SK-N-SH treated with all-trans-retinoic acid at 6 μM for 48 hours (cell line): Measurements from ENCODE around the gene FOXK1.

ENCODE experiments used
- CSRNP3 ChIP-seq: fragments of 250-450 bp; sonication (Bioruptor Pico); IDR thresholded peaks from 2 replicates; pipeline ENCODE4 v1.5.1; 2021; ENCODE audit warnings: mild to moderate bottlenecking, moderate library complexity
- PATZ1 ChIP-seq: fragments of 250-450 bp; sonication (Bioruptor Pico); IDR thresholded peaks from 2 replicates; pipeline ENCODE4 v1.8.0; 2020; ENCODE audit warnings: mild to moderate bottlenecking, moderate library complexity, borderline replicate concordance
- PPARA ChIP-seq: fragments of 250-450 bp; sonication (Bioruptor Pico); IDR thresholded peaks from 2 replicates; pipeline ENCODE4 v1.5.0; 2020; ENCODE audit warnings: mild to moderate bottlenecking, borderline replicate concordance
- SNAI2 ChIP-seq: fragments of 250-450 bp; sonication (Bioruptor Pico); IDR thresholded peaks from 2 replicates; pipeline ENCODE4 v1.5.0; 2020; ENCODE audit warnings: mild to moderate bottlenecking, moderate library complexity
- TOX ChIP-seq: fragments of 250-450 bp; sonication (Bioruptor Pico); IDR thresholded peaks from 2 replicates; pipeline ENCODE4 v1.8.0; 2021; ENCODE audit warnings: mild to moderate bottlenecking, moderate library complexity, borderline replicate concordance
- ZFP3 ChIP-seq: fragments of 250-450 bp; sonication (Bioruptor Pico); IDR thresholded peaks from 2 replicates; pipeline ENCODE4 v1.5.0; 2020; ENCODE audit warnings: mild to moderate bottlenecking, moderate library complexity
- ZFP30 ChIP-seq: fragments of 450-650 bp; formaldehyde crosslinking; IDR thresholded peaks from 2 replicates; pipeline ENCODE4 v1.5.0; 2022; ENCODE audit warnings: mild to moderate bottlenecking, moderate library complexity

- TF ChIP-seq ZFP30 (CRISPR knock-in tag) (no peak), SNAI2 (CRISPR knock-in tag) (no peak), PATZ1 (CRISPR knock-in tag) (no peak), CSRNP3 (CRISPR knock-in tag) (no peak), TOX (CRISPR knock-in tag) (no peak), ZFP3 (CRISPR knock-in tag) (no peak), PPARA (CRISPR knock-in tag) (no peak)
Observed at GRCh38 chr7:4758791-4759190, 76.7 kb downstream of the FOXK1 start.
